Effector memory CD8-positive, alpha-beta T cell (primary cell): ENCODE results near the gene NQO2.
A peak's percentile ranks its signal among the peaks of the same experiment; 100 is the strongest.
"Not testable (repeated sequence)": the region's sequence is repeated elsewhere in the genome, so short reads cannot be mapped to it uniquely, and the experiment has no call there.

Experiments
- ATAC-seq: fragments of 150-1000 bp; cut with Tn5 transposase; replicated peaks from 2 replicates; pipeline ENCODE4 v1.10.0; 2021; ENCODE audit warnings: mild to moderate bottlenecking, moderate library complexity
- DNase-seq, 3 experiments: peaks; one replicate each; pipeline ENCODE4 v3.0.0; 2021
- H3K27ac Mint-ChIP-seq, 2 donors: one replicate each; pipeline ENCODE4 v1.8.0; 2022; ENCODE audit warnings: mild to moderate bottlenecking in 2 of 2, mixed read lengths in 2 of 2, moderate library complexity in 2 of 2
- H3K27me3 Mint-ChIP-seq, 2 donors: one replicate each; pipeline ENCODE4 v1.8.0; 2022; ENCODE audit warnings: mixed read lengths in 2 of 2
- H3K36me3 Mint-ChIP-seq: one replicate; pipeline ENCODE4 v1.8.0; 2022; ENCODE audit warnings: mild to moderate bottlenecking, moderate library complexity, mixed read lengths; ENCODE audit not compliant: insufficient read depth
- H3K4me1 Mint-ChIP-seq, 2 donors: one replicate each; pipeline ENCODE4 v1.8.0; 2022; ENCODE audit warnings: low read depth in 2 of 2, mixed read lengths in 2 of 2
- H3K4me3 Mint-ChIP-seq, 2 donors: one replicate each; pipeline ENCODE4 v1.8.0; 2022; ENCODE audit warnings: mild to moderate bottlenecking in 2 of 2, mixed read lengths in 2 of 2, moderate library complexity in 2 of 2
- H3K9me3 Mint-ChIP-seq, 2 donors: one replicate each; pipeline ENCODE4 v1.8.0; 2022; ENCODE audit warnings: mixed read lengths in 2 of 2

NQO2 gene

DNA sequence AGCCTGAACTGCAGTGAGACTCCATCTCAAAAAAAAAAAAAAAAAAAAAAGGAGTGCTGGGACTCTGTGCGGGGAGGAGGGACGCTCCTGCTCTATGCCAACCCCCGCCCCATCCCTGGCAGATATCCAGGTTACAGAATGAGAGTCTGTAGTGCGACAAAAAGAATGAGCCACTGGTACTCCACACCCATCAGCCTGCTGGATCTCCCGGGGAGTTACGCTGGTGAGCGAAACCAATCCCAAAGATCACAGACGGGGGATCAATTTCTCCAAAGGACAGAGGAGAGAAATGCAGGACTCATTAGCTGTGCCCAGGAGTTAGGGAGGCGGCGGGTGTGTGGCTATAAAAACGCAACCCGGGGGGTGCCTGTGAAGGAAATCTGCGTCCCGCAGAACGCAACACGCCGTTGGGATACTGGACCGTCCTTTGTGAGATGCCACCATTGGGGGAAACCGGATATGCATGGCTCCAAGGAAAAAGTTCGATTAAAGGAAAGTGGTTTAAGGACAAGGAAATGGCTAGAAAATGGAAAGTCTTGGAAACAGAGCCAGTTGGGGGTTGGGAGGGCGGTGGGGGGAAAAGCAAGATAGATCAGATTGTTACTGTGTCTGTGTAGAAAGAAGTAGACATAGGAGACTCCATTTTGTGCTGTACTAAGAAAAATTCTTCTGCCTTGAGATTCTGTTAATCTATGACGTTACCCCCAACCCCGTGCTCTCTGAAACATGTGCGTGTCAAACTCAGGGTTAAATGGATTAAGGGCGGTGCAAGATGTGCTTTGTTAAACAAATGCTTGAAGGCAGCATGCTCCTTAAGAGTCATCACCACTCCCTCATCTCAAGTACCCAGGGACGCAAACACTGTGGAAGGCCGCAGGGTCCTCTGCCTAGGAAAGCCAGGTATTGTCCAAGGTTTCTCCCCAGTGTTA, 54.8 kb downstream of the NQO2 start:
- H3K36me3 Mint-ChIP-seq, DNase-seq, H3K9me3 Mint-ChIP-seq, ATAC-seq, H3K27me3 Mint-ChIP-seq: not testable (repeated sequence)
- peak overlapping the region; percentile 60 to 65 for H3K27ac Mint-ChIP-seq
- peak overlapping the region; percentile 80 to 82 for H3K4me3 Mint-ChIP-seq
- H3K4me1 Mint-ChIP-seq: peaks cover 15 to 19% of the 10 kb centered on the region in 2 donors

DNA sequence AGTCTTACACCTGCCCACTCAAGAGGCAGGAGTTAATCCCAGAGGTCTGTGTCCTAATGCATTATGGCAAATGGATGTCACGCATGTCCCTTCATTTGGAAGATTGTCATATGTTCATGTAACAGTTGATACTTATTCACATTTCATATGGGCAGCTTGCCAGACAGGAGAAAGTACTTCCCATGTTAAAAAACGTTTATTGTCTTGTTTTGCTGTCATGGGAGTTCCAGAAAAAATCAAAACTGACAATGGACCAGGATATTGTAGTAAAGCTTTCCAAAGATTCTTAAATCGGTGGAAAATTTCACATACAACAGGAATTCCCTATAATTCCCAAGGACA, 55.4 kb downstream of the NQO2 start:
- H3K4me3 Mint-ChIP-seq, H3K36me3 Mint-ChIP-seq, DNase-seq, H3K27me3 Mint-ChIP-seq, H3K27ac Mint-ChIP-seq, ATAC-seq, H3K9me3 Mint-ChIP-seq: not testable (repeated sequence)
- peaks cover 15 to 19% of the 10 kb centered on the region in 2 donors for H3K4me1 Mint-ChIP-seq

DNA sequence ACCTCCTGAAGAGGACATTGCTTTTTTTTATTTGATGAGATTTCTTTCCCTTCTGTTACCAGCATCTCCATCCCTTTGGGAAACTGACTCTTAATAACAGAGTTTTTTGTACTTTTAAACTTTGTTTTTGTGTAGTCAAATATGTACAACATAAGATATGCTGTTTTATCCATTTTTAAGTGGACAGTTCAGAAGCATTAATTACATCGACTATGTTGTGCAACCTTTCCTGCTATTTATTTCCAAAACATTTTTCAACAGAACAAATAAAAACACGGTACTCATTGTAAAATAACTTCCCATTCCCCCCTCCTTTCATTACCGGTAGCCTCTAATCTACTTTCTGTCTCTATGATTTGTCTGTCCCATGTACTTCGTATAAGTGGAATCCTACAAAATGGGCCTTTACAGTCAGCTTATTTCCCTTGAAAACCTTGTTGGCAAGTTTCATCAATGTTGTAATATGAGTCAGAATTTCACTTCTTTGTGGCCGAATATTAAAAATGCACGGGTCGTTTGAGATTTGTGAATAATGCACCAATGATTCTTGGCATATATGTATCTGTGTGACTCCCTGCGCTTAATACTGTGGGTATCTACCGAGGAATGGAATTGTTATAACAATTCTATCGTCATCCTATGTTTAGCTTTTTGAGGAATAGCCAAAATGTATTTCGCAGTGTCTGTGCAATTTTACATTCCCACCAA, 57.5 kb downstream of the NQO2 start:
- DNase-seq (no peak), ATAC-seq (no peak)
- H3K27me3 Mint-ChIP-seq: no peaks in the 10 kb centered on the region
- no peaks in the 10 kb centered on the region for H3K36me3 Mint-ChIP-seq
- H3K4me1 Mint-ChIP-seq: peaks cover 14 to 19% of the 10 kb centered on the region in 2 donors
- H3K4me3 Mint-ChIP-seq: no peak overlapping the region
- H3K27ac Mint-ChIP-seq: no peak overlapping the region
- no peaks in the 10 kb centered on the region for H3K9me3 Mint-ChIP-seq

DNA sequence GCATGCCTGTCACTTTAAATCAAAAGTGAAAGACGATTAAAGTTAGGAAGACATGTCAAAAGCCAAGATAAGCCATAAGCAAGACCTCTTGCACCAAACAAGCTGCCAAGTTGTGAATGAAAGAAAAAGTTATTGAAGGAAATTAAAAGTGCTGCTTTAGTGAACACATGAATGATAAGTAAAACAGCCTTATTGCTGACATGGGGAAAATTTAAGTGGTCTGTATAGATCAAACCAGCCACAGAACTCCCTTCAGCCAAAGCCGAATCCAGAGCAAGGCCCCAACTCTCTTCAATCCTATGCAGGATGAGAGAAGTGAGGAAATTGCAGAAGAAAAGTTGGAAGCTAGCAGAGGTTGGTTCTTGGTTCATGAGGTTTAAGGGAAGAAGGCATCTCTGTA, 59.3 kb downstream of the NQO2 start:
- Mint-ChIP-seq H3K9me3 (no peaks in the 10 kb centered on the region), H3K27ac (peak overlapping the region in 1 of 2 donors; percentile 29), H3K4me3 (no peak overlapping the region), H3K27me3 (no peaks in the 10 kb centered on the region), H3K4me1 (peaks cover 0 to 8% of the 10 kb centered on the region in 2 donors), H3K36me3 (peaks cover 5% of the 10 kb centered on the region)
- ATAC-seq (no peak), DNase-seq (no peak)

DNA sequence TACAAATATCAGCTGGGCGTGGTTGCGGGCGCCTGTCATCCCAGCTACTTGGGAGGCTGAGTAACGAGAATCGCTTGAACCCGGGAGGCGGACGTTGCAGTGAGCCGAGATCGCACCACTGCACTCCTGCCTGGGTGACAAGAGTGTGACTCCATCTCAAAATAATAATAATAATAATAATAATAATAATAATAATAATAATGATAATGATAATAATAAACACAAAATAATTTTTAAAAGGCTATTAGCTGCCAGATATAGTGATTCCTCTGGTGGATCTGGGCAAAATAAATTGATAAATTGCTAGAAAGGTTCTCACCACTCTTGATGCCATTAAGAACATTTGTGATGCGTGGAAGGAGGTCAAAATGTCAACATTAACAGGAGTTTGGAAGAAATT, 60.4 kb downstream of the NQO2 start:
- not testable (repeated sequence) for ATAC-seq, H3K27me3 Mint-ChIP-seq, H3K27ac Mint-ChIP-seq, H3K9me3 Mint-ChIP-seq, H3K4me3 Mint-ChIP-seq, DNase-seq
- Mint-ChIP-seq H3K36me3 (peaks cover 12% of the 10 kb centered on the region), H3K4me1 (peaks cover 7 to 12% of the 10 kb centered on the region in 2 donors)

DNA sequence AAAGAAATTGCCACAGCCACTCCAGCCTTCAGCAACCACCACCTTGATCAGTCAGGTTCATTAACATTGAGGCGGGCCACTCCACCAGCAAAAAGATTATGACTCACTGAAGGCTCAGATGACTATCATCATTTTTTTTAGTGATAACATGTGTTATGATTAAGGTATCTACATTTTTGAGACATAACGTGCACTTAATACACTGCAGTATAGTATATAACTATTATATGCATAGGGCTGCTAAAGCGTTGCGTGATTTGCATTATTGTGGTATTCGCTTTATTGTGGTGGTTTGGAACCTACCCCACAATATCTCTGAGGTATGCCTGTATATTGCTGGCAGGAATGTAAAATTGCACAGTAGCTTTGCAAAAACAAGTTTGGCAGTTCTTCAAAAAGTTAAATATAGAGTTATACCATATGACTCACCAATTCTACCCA, 61.8 kb downstream of the NQO2 start:
- H3K4me1 Mint-ChIP-seq: peaks cover 13 to 15% of the 10 kb centered on the region in 2 donors
- no peaks in the 10 kb centered on the region for H3K27me3 Mint-ChIP-seq
- H3K36me3 Mint-ChIP-seq: peaks cover 12% of the 10 kb centered on the region
- H3K4me3 Mint-ChIP-seq: no peak overlapping the region
- H3K27ac Mint-ChIP-seq: no peak overlapping the region
- ATAC-seq (no peak), DNase-seq (no peak)
- no peaks in the 10 kb centered on the region for H3K9me3 Mint-ChIP-seq

DNA sequence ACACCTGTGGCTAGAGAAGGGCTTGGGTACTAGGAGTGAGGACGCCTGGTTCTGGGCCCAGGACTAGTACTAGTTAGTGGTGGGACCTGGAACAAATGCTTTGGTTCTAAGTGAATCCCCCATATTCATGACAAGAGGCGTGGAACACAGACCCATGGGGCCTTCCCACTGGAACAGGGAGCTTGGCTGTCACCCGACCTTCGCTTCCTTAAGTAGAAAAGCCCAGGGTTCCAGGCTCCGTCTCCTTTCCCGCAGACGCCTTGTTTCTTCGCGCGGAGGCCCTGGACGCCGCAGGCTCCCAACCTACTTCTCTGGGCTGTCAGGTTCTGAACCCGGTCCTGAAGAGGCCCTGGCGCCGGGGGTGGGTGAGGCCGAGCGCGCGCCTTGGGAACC, 63.6 kb downstream of the NQO2 start:
- H3K4me1 Mint-ChIP-seq: peaks cover 22 to 26% of the 10 kb centered on the region in 2 donors
- H3K27me3 Mint-ChIP-seq, ATAC-seq, H3K9me3 Mint-ChIP-seq: not testable (repeated sequence)
- H3K4me3 Mint-ChIP-seq: peak overlapping the region; percentile 92
- peak overlapping the region; percentile 93 to 94 for H3K27ac Mint-ChIP-seq
- peaks cover 24% of the 10 kb centered on the region for H3K36me3 Mint-ChIP-seq
- peak in 1 of 3 experiments; percentile 20 for DNase-seq

DNA sequence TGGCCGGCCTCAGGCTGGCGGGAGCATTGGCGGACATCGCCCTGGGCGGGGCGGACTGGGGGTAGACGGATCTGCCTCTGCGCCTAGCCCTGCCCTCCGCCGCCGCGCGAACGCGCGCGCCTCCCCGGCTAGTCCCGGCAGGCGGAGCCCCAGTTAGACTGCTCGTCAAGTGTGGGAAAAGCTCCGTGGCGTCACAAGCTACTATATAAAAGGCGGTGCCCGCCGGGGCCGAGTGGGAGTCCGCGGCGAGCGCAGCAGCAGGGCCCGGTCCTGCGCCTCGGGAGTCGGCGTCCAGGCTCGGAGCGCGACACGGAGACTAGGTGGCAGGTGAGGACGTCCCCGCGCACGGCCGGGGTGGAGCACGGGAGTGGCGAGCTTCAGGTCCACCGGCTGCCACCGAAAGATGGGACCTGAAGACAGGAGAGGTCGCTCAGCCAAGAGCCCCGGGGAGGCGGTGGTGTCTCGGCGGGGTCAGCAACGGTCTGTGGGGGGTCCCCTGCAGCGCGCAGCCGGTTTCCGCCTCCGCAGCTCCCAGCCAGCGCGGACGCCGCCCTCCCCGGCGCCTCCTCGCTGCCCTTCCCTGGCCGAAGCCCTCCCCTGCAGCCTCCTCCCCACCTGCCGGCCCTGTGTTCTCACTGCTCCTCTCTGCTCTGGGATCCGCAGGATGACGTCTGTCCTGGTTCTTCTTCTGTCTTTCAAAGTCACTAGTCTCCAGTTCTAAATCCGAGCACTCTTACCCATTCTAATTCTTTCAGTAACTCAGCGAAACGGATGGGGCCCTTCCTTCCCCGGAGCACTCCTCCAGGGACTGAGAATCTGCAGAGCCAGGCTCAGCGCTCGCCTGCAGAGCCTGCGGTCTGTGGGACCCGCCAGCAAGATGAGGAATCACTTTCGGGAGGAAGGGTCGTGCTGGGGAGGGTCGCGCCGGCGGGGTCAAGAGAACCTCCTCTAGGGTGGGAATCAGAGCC, 64.3 kb downstream of the NQO2 start:
- Mint-ChIP-seq H3K27ac (peak overlapping the region; percentile 93 to 94), H3K4me3 (peak overlapping the region; percentile 92), H3K4me1 (peaks cover 19 to 28% of the 10 kb centered on the region in 2 donors), H3K9me3 (no peaks in the 10 kb centered on the region), H3K36me3 (peaks cover 29% of the 10 kb centered on the region), H3K27me3 (no peaks in the 10 kb centered on the region)
- peak; percentile 75 for ATAC-seq
- DNase-seq: peak; percentile 83 to 86 (median 85)

DNA sequence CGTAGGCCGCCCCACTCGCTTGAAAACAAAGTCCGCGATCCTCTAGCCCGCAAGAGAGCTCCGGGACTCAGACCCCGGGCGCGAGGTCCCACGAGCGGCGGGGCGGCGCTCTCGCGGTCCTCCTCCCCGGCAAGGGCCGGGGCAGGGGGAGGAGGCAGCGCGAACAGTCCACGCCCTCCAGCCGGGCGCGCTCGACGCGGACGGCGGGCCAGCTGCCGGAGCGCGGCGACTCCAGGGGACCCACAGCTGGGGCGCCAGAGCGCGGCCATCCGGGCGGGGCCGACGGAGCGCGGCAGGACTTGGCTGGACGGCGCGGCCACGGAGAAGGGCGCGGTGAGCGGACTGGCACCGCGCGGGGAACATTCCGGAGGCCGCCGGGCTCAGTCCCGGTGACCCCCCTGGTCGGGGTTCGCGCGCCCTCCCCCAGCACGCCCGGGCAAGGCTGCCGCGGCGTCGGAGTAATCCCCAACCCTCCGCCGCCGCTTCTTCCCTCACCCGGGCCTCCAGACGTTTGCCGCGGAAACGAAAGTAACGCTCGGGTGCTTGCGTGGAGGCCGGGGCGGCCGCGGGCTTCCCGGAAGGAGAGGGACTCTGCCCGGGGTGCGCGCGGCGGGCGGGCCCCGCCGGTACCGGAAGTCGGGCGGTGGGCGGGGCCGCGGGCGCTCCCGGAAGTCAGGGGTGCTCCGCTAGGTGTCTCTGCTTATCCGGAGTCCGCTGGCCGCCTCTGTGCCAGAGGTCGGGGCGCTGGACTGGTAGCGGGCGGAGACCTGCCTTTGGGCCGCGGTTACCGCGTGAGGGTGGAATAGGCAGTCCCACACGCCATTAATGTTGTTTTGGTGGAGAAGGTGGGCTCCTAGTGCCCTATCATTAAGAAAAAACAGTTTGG, 68.9 kb downstream of the NQO2 start, which contains the start of gene RIPK1:
Gene RIPK1 (plus strand): TSS at position 166 of the 886 bp plus-strand sequence. CDS start 8,330 bp downstream, outside the sequence.
- no peaks in the 10 kb centered on the region for H3K27me3 Mint-ChIP-seq
- H3K36me3 Mint-ChIP-seq: peaks cover 40% of the 10 kb centered on the region
- DNase-seq (peak; percentile 92 to 94 (median 93)), ATAC-seq (peak; percentile 77)
- H3K9me3 Mint-ChIP-seq: no peaks in the 10 kb centered on the region
- H3K4me3 Mint-ChIP-seq: peak within 1 kb of the TSS; percentile 91 to 94
- peak within 1 kb of the TSS; percentile 93 to 96 for H3K27ac Mint-ChIP-seq
- peaks cover 40 to 57% of the 10 kb centered on the region in 2 donors for H3K4me1 Mint-ChIP-seq
